CD4-positive, CD25-positive, alpha-beta regulatory T cell (primary cell): ENCODE measurements around the gene NVL. TPM values are rescaled to one million over a fixed set of nuclear protein-coding genes. Genes with fewer than 3 reads are reported as not detected.

Experiments used
- ATAC-seq, 2 donors: fragments of 150-1000 bp; cut with Tn5 transposase; one replicate each; pipeline ENCODE4 v1.10.0; 2021; ENCODE audit warnings: low read depth in 2 of 2, moderate number of reproducible peaks in 2 of 2, moderate library complexity in 1 of 2
- DNase-seq, 3 donors: peaks; one replicate each; pipeline versions ENCODE4 v3.0.0 to v3.0.0-alpha.2; 2012 to 2022; ENCODE audit warnings: mixed read lengths in 1 of 3
- H3K27ac ChIP-seq: one replicate; pipeline ENCODE4 v1.7.0; 2013; ENCODE audit warnings: mild to moderate bottlenecking, low read length; ENCODE audit not compliant: insufficient read depth, poor library complexity, severe bottlenecking
- H3K27me3 ChIP-seq: one replicate; pipeline ENCODE4 v1.7.0; 2013; ENCODE audit warnings: low read length; ENCODE audit not compliant: control insufficient read depth, insufficient read depth
- H3K36me3 ChIP-seq: one replicate; pipeline ENCODE4 v1.7.0; 2013; ENCODE audit warnings: mild to moderate bottlenecking, low read length, moderate library complexity; ENCODE audit not compliant: control insufficient read depth, insufficient read depth
- H3K4me1 ChIP-seq: 2 replicates; pipeline ENCODE4 v1.7.0; 2013; ENCODE audit warnings: mild to moderate bottlenecking, low read length; ENCODE audit not compliant: insufficient read depth, control insufficient read depth, poor library complexity, severe bottlenecking
- H3K4me3 ChIP-seq: one replicate; pipeline ENCODE4 v1.7.0; 2013; ENCODE audit warnings: low read depth, mild to moderate bottlenecking, low read length, moderate library complexity
- H3K9me3 ChIP-seq, 2 experiments: 1 replicate in 1 of 2; 2 replicates in 1 of 2; pipeline ENCODE4 v1.7.0; 2013; ENCODE audit warnings: low read length in 2 of 2, mild to moderate bottlenecking in 1 of 2, moderate library complexity in 1 of 2; ENCODE audit not compliant: control insufficient read depth in 2 of 2
- H3K27ac Mint-ChIP-seq, 3 donors: one replicate each; pipeline ENCODE4 v1.8.0; 2020 to 2022; ENCODE audit warnings: mild to moderate bottlenecking in 3 of 3, mixed read lengths in 3 of 3, moderate library complexity in 2 of 3
- H3K27me3 Mint-ChIP-seq: one replicate; pipeline ENCODE4 v1.8.0; 2022; ENCODE audit warnings: mild to moderate bottlenecking, mixed read lengths
- H3K36me3 Mint-ChIP-seq: one replicate; pipeline ENCODE4 v1.8.0; 2020; ENCODE audit warnings: mixed read lengths
- H3K4me1 Mint-ChIP-seq, 4 donors: one replicate each; pipeline ENCODE4 v1.8.0; 2020 to 2022; ENCODE audit warnings: mixed read lengths in 4 of 4, mild to moderate bottlenecking in 1 of 4
- H3K4me3 Mint-ChIP-seq, 4 donors: one replicate each; pipeline ENCODE4 v1.8.0; 2020 to 2022; ENCODE audit warnings: mild to moderate bottlenecking in 4 of 4, mixed read lengths in 4 of 4, moderate library complexity in 3 of 4
- H3K9me3 Mint-ChIP-seq, 7 donors: one replicate each; pipeline ENCODE4 v1.8.0; 2020 to 2022; ENCODE audit warnings: mixed read lengths in 7 of 7, mild to moderate bottlenecking in 3 of 7, moderate library complexity in 2 of 7
- polyA plus RNA-seq, 4 donors: library from polyadenylated mRNA; unstranded; fragments of 300-500 nt; fragmentation: Illumina TruSeq; gene quantifications; one replicate each; pipeline ENCODE4 v1.2.3, GENCODE V29; 2021
- total RNA-seq: library from RNA; stranded (reverse); gene quantifications from one replicate; pipeline ENCODE4 v1.2.3, GENCODE V29; 2022

The NVL gene
- total RNA-seq (40.2 TPM), polyA plus RNA-seq (10 to 100 TPM in 3 of 4 donors, 1 to 10 TPM in 1; 9.0 to 17.0 (median 14.3) TPM)

GRCh38 chr1:224329842-224330753, at the start of gene NVL:
TSS of gene NVL (minus strand) at chr1:224330172. CDS start at chr1:224330127, 45 bp downstream.
- no peaks in the 10 kb centered on the region for H3K27me3 ChIP-seq
- no peaks in the 10 kb centered on the region for H3K9me3 Mint-ChIP-seq
- H3K4me1 Mint-ChIP-seq = peaks cover 27 to 49% (median 40%) of the 10 kb centered on the region in 4 donors
- H3K4me3 Mint-ChIP-seq = peak within 1 kb of the TSS; percentile 90 to 99 (median 96)
- peaks cover 15% of the 10 kb centered on the region for H3K27me3 Mint-ChIP-seq
- ATAC-seq = peak; percentile 85 to 88
- peak; percentile 68 to 92 (median 85) for DNase-seq
- H3K4me1 ChIP-seq = peaks cover 28% of the 10 kb centered on the region
- peak within 1 kb of the TSS; percentile 96 for H3K4me3 ChIP-seq
- no peaks in the 10 kb centered on the region for H3K9me3 ChIP-seq
- no peaks in the 10 kb centered on the region for H3K36me3 Mint-ChIP-seq
- H3K27ac Mint-ChIP-seq = peak within 1 kb of the TSS; percentile 97 to 100 (median 99)
- peaks cover 6% of the 10 kb centered on the region for H3K36me3 ChIP-seq
- H3K27ac ChIP-seq = peak within 1 kb of the TSS; percentile 82

- H3K36me3 ChIP-seq = peaks cover 28% of the 10 kb centered on the region
- H3K4me3 Mint-ChIP-seq = peak overlapping the region in 3 of 4 donors; percentile 65 to 79 (median 78)
- no peak for DNase-seq
Measured at GRCh38 chr1:224378855-224379631, 49.1 kb upstream of the NVL start.

GRCh38 chr1:224377676-224378006, 47.7 kb upstream of the NVL start:
- no peak overlapping the region for H3K27ac ChIP-seq
- Mint-ChIP-seq H3K36me3 (peaks cover 50% of the 10 kb centered on the region), H3K27me3 (no peaks in the 10 kb centered on the region), H3K4me3 (no peak overlapping the region), H3K9me3 (no peaks in the 10 kb centered on the region), H3K4me1 (peaks cover 29 to 70% (median 53%) of the 10 kb centered on the region in 4 donors), H3K27ac (peak overlapping the region in 2 of 3 donors; percentile 55 to 80)
- H3K27me3 ChIP-seq = no peaks in the 10 kb centered on the region
- H3K9me3 ChIP-seq = no peaks in the 10 kb centered on the region
- no peak overlapping the region for H3K4me3 ChIP-seq
- ATAC-seq = no peak
- peak in 1 of 3 donors; percentile 24 for DNase-seq
- H3K4me1 ChIP-seq = peaks cover 41% of the 10 kb centered on the region
- H3K36me3 ChIP-seq = peaks cover 36% of the 10 kb centered on the region

More at GRCh38 chr1:224378855-224379631, 49.1 kb upstream of the NVL start:
- Histone ChIP-seq H3K9me3 (no peaks in the 10 kb centered on the region), H3K27me3 (no peaks in the 10 kb centered on the region), H3K4me3 (peak overlapping the region; percentile 78), H3K4me1 (peaks cover 41% of the 10 kb centered on the region), H3K27ac (peak overlapping the region; percentile 47)
- ATAC-seq = no peak
- Mint-ChIP-seq H3K27me3 (no peaks in the 10 kb centered on the region), H3K27ac (peak overlapping the region in 2 of 3 donors; percentile 60 to 83), H3K4me1 (peaks cover 26 to 73% (median 59%) of the 10 kb centered on the region in 4 donors), H3K9me3 (no peaks in the 10 kb centered on the region), H3K36me3 (peaks cover 38% of the 10 kb centered on the region)

- no peaks in the 10 kb centered on the region for H3K27me3 Mint-ChIP-seq
- ATAC-seq (no peak), DNase-seq (no peak)
- H3K27ac Mint-ChIP-seq = peak overlapping the region in 1 of 3 donors; percentile 69
- peaks cover 30 to 46% (median 35%) of the 10 kb centered on the region in 4 donors for H3K4me1 Mint-ChIP-seq
- H3K4me3 Mint-ChIP-seq = peak overlapping the region in 1 of 4 donors; percentile 35
- H3K36me3 Mint-ChIP-seq = peaks cover 64% of the 10 kb centered on the region
- H3K9me3 ChIP-seq = no peaks in the 10 kb centered on the region
- H3K4me1 ChIP-seq = peaks cover 29% of the 10 kb centered on the region
- no peak overlapping the region for H3K4me3 ChIP-seq
- H3K36me3 ChIP-seq = peaks cover 58% of the 10 kb centered on the region
- H3K9me3 Mint-ChIP-seq = no peaks in the 10 kb centered on the region
- H3K27ac ChIP-seq = no peak overlapping the region
- H3K27me3 ChIP-seq = no peaks in the 10 kb centered on the region
Measured at GRCh38 chr1:224375059-224375458, 45.1 kb upstream of the NVL start.

- DNase-seq (no peak), ATAC-seq (no peak)
- H3K4me1 Mint-ChIP-seq = peaks cover 17 to 40% (median 22%) of the 10 kb centered on the region in 4 donors
- Histone ChIP-seq H3K9me3 (no peaks in the 10 kb centered on the region), H3K27ac (no peak overlapping the region), H3K36me3 (peaks cover 77% of the 10 kb centered on the region), H3K27me3 (no peaks in the 10 kb centered on the region), H3K4me3 (no peak overlapping the region), H3K4me1 (peaks cover 16% of the 10 kb centered on the region)
- H3K36me3 Mint-ChIP-seq = peaks cover 60% of the 10 kb centered on the region
- H3K27me3 Mint-ChIP-seq = no peaks in the 10 kb centered on the region
- H3K27ac Mint-ChIP-seq = peak overlapping the region in 1 of 3 donors; percentile 25
- no peak overlapping the region for H3K4me3 Mint-ChIP-seq
- no peaks in the 10 kb centered on the region for H3K9me3 Mint-ChIP-seq
Measured at GRCh38 chr1:224373008-224373590, 43.1 kb upstream of the NVL start.

GRCh38 chr1:224368409-224368808, 38.4 kb upstream of the NVL start:
- Histone ChIP-seq H3K9me3 (no peaks in the 10 kb centered on the region), H3K4me1 (no peaks in the 10 kb centered on the region), H3K27ac (no peak overlapping the region), H3K4me3 (no peak overlapping the region), H3K27me3 (no peaks in the 10 kb centered on the region), H3K36me3 (peaks cover 80% of the 10 kb centered on the region)
- ATAC-seq (no peak), DNase-seq (no peak)
- peaks cover 46% of the 10 kb centered on the region for H3K36me3 Mint-ChIP-seq
- H3K27ac Mint-ChIP-seq = no peak overlapping the region
- no peak overlapping the region for H3K4me3 Mint-ChIP-seq
- H3K27me3 Mint-ChIP-seq = no peaks in the 10 kb centered on the region
- H3K9me3 Mint-ChIP-seq = no peaks in the 10 kb centered on the region
- H3K4me1 Mint-ChIP-seq = peaks cover 9 to 34% (median 20%) of the 10 kb centered on the region in 4 donors

- H3K27ac ChIP-seq = no peak overlapping the region
- H3K4me3 Mint-ChIP-seq = peak overlapping the region; percentile 4 to 91 (median 44)
- no peak overlapping the region for H3K27ac Mint-ChIP-seq
- H3K4me1 ChIP-seq = peaks cover 37% of the 10 kb centered on the region
- H3K9me3 Mint-ChIP-seq = peaks cover 0 to 1% (median 0%) of the 10 kb centered on the region in 7 donors
- no peaks in the 10 kb centered on the region for H3K9me3 ChIP-seq
- no peaks in the 10 kb centered on the region for H3K27me3 ChIP-seq
- DNase-seq (no peak), ATAC-seq (no peak)
- peaks cover 8% of the 10 kb centered on the region for H3K36me3 ChIP-seq
- peaks cover 17% of the 10 kb centered on the region for H3K36me3 Mint-ChIP-seq
- H3K27me3 Mint-ChIP-seq = no peaks in the 10 kb centered on the region
- peaks cover 30 to 65% (median 46%) of the 10 kb centered on the region in 4 donors for H3K4me1 Mint-ChIP-seq
- H3K4me3 ChIP-seq = no peak overlapping the region
Measured at GRCh38 chr1:224359207-224359606, 29.2 kb upstream of the NVL start.
